ENCODE results near the gene PTPN1.

DNA sequence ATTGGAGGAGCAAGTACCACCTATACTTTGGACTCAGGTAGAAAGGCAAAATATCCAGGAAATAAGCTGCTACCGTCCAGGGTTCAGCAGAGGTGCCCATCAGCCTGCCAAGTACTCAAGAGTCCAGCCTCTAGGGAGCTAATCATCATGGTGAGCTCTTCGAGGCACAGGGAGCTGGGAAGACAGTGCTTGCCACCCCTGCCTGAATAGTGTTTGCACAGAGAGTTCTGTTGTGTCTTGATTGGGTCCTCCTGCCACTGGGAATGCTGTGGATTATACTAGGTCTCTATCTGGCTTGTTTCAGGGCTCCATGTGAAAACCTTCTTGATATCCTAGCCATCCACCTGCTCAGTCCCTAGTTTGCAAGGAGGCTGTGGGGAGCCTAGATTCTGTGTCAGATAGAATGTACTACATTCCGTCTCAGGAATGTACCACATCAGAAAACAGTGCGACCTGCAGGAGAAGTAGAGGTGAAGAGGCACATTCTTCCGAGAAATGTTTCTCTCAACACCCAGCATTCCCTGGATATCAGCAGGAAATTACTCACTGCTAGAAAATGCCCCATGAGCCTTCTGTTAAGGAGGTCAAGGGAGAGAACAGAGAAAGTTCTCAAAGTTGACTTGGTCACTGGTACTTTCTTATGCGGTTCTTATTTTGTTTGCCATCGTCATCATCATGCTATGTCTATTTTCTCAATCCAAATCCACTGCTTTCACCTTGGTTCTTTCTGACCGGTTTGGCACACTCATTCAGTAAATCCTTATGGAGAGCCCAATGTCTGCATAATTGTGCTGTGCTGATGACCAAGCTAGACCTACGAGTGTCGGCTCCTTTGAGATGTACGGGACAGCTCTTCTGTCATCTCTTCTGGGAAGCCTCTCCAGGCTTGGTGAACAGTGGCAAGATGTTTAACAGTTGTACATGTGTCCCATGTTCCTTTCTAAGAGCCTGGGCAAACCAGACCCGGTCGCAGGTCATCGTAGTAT is 30.7 kb downstream of the PTPN1 start:
- TF ChIP-seq, protein P1, sequence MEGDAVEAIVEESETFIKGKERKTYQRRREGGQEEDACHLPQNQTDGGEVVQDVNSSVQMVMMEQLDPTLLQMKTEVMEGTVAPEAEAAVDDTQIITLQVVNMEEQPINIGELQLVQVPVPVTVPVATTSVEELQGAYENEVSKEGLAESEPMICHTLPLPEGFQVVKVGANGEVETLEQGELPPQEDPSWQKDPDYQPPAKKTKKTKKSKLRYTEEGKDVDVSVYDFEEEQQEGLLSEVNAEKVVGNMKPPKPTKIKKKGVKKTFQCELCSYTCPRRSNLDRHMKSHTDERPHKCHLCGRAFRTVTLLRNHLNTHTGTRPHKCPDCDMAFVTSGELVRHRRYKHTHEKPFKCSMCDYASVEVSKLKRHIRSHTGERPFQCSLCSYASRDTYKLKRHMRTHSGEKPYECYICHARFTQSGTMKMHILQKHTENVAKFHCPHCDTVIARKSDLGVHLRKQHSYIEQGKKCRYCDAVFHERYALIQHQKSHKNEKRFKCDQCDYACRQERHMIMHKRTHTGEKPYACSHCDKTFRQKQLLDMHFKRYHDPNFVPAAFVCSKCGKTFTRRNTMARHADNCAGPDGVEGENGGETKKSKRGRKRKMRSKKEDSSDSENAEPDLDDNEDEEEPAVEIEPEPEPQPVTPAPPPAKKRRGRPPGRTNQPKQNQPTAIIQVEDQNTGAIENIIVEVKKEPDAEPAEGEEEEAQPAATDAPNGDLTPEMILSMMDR (IDR thresholded peaks at IDR 0.05; ENCODE audit: low read depth, low read length, missing input control) = no peak
- TF ChIP-seq, protein P2, sequence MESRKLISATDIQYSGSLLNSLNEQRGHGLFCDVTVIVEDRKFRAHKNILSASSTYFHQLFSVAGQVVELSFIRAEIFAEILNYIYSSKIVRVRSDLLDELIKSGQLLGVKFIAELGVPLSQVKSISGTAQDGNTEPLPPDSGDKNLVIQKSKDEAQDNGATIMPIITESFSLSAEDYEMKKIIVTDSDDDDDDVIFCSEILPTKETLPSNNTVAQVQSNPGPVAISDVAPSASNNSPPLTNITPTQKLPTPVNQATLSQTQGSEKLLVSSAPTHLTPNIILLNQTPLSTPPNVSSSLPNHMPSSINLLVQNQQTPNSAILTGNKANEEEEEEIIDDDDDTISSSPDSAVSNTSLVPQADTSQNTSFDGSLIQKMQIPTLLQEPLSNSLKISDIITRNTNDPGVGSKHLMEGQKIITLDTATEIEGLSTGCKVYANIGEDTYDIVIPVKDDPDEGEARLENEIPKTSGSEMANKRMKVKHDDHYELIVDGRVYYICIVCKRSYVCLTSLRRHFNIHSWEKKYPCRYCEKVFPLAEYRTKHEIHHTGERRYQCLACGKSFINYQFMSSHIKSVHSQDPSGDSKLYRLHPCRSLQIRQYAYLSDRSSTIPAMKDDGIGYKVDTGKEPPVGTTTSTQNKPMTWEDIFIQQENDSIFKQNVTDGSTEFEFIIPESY (IDR thresholded peaks at IDR 0.05) = no peak
- no peak for TF ChIP-seq TAF1 (conservative IDR thresholded peaks at IDR 0.05)
- TF ChIP-seq YY1 (IDR thresholded peaks at IDR 0.05) = no peak
- TF ChIP-seq RAD21 (IDR thresholded peaks at IDR 0.05) = no peak
- TF ChIP-seq, protein P3, sequence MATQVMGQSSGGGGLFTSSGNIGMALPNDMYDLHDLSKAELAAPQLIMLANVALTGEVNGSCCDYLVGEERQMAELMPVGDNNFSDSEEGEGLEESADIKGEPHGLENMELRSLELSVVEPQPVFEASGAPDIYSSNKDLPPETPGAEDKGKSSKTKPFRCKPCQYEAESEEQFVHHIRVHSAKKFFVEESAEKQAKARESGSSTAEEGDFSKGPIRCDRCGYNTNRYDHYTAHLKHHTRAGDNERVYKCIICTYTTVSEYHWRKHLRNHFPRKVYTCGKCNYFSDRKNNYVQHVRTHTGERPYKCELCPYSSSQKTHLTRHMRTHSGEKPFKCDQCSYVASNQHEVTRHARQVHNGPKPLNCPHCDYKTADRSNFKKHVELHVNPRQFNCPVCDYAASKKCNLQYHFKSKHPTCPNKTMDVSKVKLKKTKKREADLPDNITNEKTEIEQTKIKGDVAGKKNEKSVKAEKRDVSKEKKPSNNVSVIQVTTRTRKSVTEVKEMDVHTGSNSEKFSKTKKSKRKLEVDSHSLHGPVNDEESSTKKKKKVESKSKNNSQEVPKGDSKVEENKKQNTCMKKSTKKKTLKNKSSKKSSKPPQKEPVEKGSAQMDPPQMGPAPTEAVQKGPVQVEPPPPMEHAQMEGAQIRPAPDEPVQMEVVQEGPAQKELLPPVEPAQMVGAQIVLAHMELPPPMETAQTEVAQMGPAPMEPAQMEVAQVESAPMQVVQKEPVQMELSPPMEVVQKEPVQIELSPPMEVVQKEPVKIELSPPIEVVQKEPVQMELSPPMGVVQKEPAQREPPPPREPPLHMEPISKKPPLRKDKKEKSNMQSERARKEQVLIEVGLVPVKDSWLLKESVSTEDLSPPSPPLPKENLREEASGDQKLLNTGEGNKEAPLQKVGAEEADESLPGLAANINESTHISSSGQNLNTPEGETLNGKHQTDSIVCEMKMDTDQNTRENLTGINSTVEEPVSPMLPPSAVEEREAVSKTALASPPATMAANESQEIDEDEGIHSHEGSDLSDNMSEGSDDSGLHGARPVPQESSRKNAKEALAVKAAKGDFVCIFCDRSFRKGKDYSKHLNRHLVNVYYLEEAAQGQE (IDR thresholded peaks at IDR 0.05) = no peak
- TF ChIP-seq GABPA (IDR thresholded peaks at IDR 0.05 in 1 of 2, conservative IDR thresholded peaks at IDR 0.05 in 1 of 2) = no peak
- TF ChIP-seq, protein P4, sequence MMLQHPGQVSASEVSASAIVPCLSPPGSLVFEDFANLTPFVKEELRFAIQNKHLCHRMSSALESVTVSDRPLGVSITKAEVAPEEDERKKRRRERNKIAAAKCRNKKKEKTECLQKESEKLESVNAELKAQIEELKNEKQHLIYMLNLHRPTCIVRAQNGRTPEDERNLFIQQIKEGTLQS (IDR thresholded peaks at IDR 0.05) = no peak
- TF ChIP-seq SP1 (IDR thresholded peaks at IDR 0.05) = no peak
- peak; percentile 51 to 63 for TF ChIP-seq JUND (IDR thresholded peaks at IDR 0.05)
